ENCODE results near the gene ATP2A1. TPM values are rescaled to one million over a fixed set of nuclear protein-coding genes. Genes with fewer than 3 reads are reported as not detected.

The ATP2A1 gene
- total and polyA plus RNA-seq, 2 of the 8 experiments (the other 6 are each of a cell fraction or from before 2014, with no cell fraction given), result 1.7 to 2.4 TPM

GRCh38 chr16:28904363-28904762 is 26.1 kb downstream of the ATP2A1 start (continued):
- TF ChIP-seq SP4 (IDR thresholded peaks at IDR 0.05; ENCODE audit: low read length) (no peak), KDM4A (IDR thresholded peaks at IDR 0.05; ENCODE audit: low read depth, low read length, severe bottlenecking) (no peak), SIN3A (conservative IDR thresholded peaks at IDR 0.05 in 1 of 2, IDR thresholded peaks at IDR 0.05 in 1 of 2; ENCODE audit: low read depth in 1 of 2, low read length in 2 of 2) (no peak), KDM5A (IDR thresholded peaks at IDR 0.05; ENCODE audit: low read length) (no peak)

All from H1 (cell line).